ENCODE data around the gene MDK.

MDK gene

DNA sequence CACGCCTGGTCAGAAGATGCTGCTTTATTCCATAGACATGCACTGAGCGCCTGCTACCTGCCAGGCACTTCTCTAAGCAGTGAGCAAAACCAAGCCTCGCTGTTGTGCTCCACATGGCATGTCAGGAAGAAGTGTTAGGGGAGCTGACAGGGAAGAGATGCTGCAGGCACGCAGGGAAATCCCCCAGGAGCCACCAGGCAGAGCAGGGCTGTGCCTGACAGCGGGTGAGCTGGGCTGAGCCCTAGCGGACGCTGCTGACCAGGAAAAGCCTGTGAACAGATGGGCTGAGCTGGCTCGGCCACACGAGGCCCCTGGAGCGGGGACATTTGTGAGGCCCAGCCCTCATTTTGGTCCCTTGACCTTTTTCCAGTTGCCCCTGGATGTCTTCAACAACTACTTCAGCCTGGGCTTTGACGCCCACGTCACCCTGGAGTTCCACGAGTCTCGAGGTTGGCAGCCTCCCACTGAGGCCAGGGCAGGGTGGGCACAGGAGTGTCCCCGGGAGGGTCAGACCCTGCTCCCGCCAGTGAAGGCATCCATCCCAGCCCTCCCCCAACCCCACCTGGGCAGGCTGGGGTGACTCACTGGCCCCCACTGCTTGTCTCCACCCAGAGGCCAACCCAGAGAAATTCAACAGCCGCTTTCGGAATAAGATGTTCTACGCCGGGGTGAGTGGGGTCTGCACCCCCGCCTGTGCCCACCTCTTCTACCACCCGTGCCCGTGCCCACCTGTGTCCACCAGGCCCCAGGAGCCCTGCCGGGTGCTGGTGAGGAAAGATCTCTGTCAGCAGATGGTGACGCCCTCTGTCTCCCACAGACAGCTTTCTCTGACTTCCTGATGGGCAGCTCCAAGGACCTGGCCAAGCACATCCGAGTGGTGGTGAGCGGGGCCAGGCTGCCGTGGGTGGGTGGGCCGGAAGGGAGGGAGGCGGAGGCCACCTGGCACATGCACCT lies 7.4 kb upstream of the MDK start:
- Histone ChIP-seq H3K4me3 (ENCODE audit: low read depth in 1 of 5, low read length in 5 of 5) (no peak overlapping the region), H3K27me3 (ENCODE audit: control insufficient read depth in 5 of 5, insufficient read depth in 4 of 5, low read length in 5 of 5) (no peaks in the 10 kb centered on the region), H3K4me1 (ENCODE audit: control insufficient read depth in 5 of 5, insufficient read depth in 5 of 5, low read length in 5 of 5) (peaks cover 0 to 2% (median 0%) of the 10 kb centered on the region in 5 donors), H3K36me3 (ENCODE audit: control insufficient read depth in 5 of 5, insufficient read depth in 5 of 5, low read length in 5 of 5) (peaks cover 0 to 92% (median 87%) of the 10 kb centered on the region in 5 donors), H3K9ac (ENCODE audit: low read length in 5 of 5) (no peak overlapping the region), H3K9me3 (ENCODE audit: control insufficient read depth in 5 of 5, low read length in 5 of 5) (no peaks in the 10 kb centered on the region), H3K27ac (ENCODE audit: low read depth, low read length) (no peak overlapping the region)

DNA sequence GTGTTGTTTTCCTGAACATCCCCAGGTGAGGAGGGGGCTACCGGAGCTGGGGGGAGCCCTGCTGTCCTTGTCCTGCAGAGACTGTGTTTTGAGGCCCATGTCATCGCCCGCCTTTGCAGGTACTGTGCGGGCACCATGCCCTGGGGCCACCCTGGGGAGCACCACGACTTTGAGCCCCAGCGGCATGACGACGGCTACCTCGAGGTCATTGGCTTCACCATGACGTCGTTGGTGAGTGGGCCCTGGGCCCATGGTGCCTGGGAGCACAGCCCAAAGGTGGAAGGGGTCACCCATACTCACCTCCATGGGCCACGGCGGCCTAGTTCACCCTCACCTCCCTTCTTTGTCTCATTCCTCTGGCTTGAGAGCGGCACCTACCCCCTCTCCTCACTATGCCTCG lies 6.7 kb upstream of the MDK start:
- Histone ChIP-seq H3K27ac (ENCODE audit: low read depth, low read length) (no peak overlapping the region), H3K36me3 (ENCODE audit: control insufficient read depth in 5 of 5, insufficient read depth in 5 of 5, low read length in 5 of 5) (peaks cover 0 to 84% (median 80%) of the 10 kb centered on the region in 5 donors)

DNA sequence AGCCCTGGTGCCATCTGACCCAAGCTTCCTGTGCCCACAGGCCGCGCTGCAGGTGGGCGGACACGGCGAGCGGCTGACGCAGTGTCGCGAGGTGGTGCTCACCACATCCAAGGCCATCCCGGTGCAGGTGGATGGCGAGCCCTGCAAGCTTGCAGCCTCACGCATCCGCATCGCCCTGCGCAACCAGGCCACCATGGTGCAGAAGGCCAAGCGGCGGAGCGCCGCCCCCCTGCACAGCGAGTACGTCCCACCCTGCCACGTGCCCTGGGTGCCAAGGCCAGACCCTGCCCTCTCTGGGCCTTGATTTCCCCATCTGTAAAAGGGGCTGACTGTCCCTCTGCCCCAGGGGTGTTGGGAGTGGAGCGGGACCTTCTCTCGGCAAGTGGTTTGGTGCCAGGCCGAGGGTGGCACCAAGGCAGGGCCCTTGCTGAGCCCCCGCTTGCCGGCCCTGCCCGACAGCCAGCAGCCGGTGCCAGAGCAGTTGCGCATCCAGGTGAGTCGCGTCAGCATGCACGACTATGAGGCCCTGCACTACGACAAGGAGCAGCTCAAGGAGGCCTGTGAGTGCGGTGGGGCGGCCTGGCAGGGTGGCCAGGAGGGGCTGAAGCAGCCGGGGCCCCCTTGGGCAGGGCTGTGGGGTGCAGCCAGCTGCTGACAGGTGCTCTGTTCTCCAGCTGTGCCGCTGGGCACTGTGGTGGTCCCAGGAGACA lies 5.9 kb upstream of the MDK start:
- Histone ChIP-seq H3K9me3 (ENCODE audit: control insufficient read depth in 5 of 5, low read length in 5 of 5) (no peaks in the 10 kb centered on the region), H3K9ac (ENCODE audit: low read length in 5 of 5) (no peak overlapping the region), H3K4me1 (ENCODE audit: control insufficient read depth in 5 of 5, insufficient read depth in 5 of 5, low read length in 5 of 5) (peaks cover 0 to 8% (median 2%) of the 10 kb centered on the region in 5 donors), H3K4me3 (ENCODE audit: low read depth in 1 of 5, low read length in 5 of 5) (no peak overlapping the region), H3K27ac (ENCODE audit: low read depth, low read length) (no peak overlapping the region), H3K36me3 (ENCODE audit: control insufficient read depth in 5 of 5, insufficient read depth in 5 of 5, low read length in 5 of 5) (peaks cover 0 to 77% (median 73%) of the 10 kb centered on the region in 5 donors), H3K27me3 (ENCODE audit: control insufficient read depth in 5 of 5, insufficient read depth in 4 of 5, low read length in 5 of 5) (no peaks in the 10 kb centered on the region)

More for the DNA sequence above, 6.7 kb upstream of the MDK start:
- H3K4me3 ChIP-seq (ENCODE audit: low read depth in 1 of 5, low read length in 5 of 5), result no peak overlapping the region
- no peaks in the 10 kb centered on the region for H3K9me3 ChIP-seq (ENCODE audit: control insufficient read depth in 5 of 5, low read length in 5 of 5)
- H3K9ac ChIP-seq (ENCODE audit: low read length in 5 of 5), result no peak overlapping the region
- no peaks in the 10 kb centered on the region for H3K27me3 ChIP-seq (ENCODE audit: control insufficient read depth in 5 of 5, insufficient read depth in 4 of 5, low read length in 5 of 5)
- peaks cover 0 to 5% (median 0%) of the 10 kb centered on the region in 5 donors for H3K4me1 ChIP-seq (ENCODE audit: control insufficient read depth in 5 of 5, insufficient read depth in 5 of 5, low read length in 5 of 5)

DNA sequence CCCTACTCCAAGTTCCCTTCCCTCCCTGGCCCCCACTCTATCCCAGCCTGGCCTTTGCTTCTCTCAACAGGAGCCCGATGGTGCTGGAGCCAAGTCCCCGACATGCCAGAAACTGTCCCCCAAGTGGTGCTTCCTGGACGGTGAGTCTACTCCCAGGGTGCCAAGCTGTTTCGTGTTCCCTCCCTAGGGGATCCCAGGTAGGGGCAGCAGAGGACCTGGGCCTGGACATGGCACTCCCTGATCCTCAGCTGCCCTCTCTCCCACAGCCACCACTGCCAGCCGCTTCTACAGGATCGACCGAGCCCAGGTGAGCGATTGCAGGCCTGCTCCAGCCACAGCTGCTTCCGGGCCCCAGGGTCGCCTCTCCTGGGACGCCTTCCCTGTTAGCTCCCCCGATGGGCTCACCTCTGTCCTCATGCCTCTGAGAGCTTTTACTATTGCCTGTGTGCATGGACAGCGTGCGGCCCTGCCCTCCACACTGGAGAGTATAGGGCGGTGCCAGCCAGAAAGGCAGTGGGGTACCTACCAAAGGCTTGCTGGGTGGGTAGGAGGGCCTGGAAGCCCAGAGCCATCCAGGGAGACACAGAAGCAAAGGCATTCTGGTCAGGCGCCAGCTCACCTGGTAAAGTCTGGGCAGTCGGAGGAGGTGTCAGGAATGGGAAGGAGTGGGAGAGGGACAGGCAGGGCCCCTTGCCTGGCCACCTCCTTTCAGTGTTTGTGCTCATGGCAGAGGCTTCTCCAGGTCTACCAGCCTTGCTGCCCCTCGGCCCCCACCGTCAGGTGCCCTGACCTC lies 5.0 kb upstream of the MDK start:
- no peaks in the 10 kb centered on the region for H3K9me3 ChIP-seq (ENCODE audit: control insufficient read depth in 5 of 5, low read length in 5 of 5)
- peaks cover 0 to 70% (median 66%) of the 10 kb centered on the region in 5 donors for H3K36me3 ChIP-seq (ENCODE audit: control insufficient read depth in 5 of 5, insufficient read depth in 5 of 5, low read length in 5 of 5)
- no peak overlapping the region for H3K27ac ChIP-seq (ENCODE audit: low read depth, low read length)

DNA sequence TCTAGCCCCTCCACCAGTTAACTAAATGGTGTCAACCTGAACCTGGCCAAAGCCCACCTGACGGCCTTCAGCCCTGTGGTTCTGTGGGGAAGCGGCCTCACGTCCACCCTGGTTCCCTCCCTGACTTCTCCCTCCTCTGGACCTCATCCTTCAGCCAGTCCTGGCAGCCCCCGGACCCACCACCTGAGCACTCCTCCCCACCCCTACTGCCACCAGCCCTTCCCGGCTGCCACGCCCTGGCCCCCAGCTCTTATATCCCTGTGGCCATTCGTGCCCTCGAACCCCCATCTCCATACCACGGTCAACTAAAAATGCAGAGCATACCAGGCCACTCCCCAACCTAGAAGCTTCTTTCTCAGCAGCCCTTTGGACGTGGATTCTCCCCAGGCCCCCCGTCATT lies 4.2 kb upstream of the MDK start:
- Histone ChIP-seq H3K4me1 (ENCODE audit: control insufficient read depth in 5 of 5, insufficient read depth in 5 of 5, low read length in 5 of 5) (peaks cover 0 to 21% (median 12%) of the 10 kb centered on the region in 5 donors), H3K27me3 (ENCODE audit: control insufficient read depth in 5 of 5, insufficient read depth in 4 of 5, low read length in 5 of 5) (peaks cover 3 to 5% (median 4%) of the 10 kb centered on the region in 5 donors), H3K9ac (ENCODE audit: low read length in 5 of 5) (no peak overlapping the region), H3K36me3 (ENCODE audit: control insufficient read depth in 5 of 5, insufficient read depth in 5 of 5, low read length in 5 of 5) (peaks cover 0 to 61% (median 58%) of the 10 kb centered on the region in 5 donors), H3K4me3 (ENCODE audit: low read depth in 1 of 5, low read length in 5 of 5) (no peak overlapping the region), H3K27ac (ENCODE audit: low read depth, low read length) (no peak overlapping the region), H3K9me3 (ENCODE audit: control insufficient read depth in 5 of 5, low read length in 5 of 5) (no peaks in the 10 kb centered on the region)

More for the DNA sequence above, 5.0 kb upstream of the MDK start:
- H3K27me3 ChIP-seq (ENCODE audit: control insufficient read depth in 5 of 5, insufficient read depth in 4 of 5, low read length in 5 of 5), result no peaks in the 10 kb centered on the region
- H3K9ac ChIP-seq (ENCODE audit: low read length in 5 of 5), result no peak overlapping the region
- H3K4me3 ChIP-seq (ENCODE audit: low read depth in 1 of 5, low read length in 5 of 5), result no peak overlapping the region
- peaks cover 2 to 14% (median 6%) of the 10 kb centered on the region in 5 donors for H3K4me1 ChIP-seq (ENCODE audit: control insufficient read depth in 5 of 5, insufficient read depth in 5 of 5, low read length in 5 of 5)

DNA sequence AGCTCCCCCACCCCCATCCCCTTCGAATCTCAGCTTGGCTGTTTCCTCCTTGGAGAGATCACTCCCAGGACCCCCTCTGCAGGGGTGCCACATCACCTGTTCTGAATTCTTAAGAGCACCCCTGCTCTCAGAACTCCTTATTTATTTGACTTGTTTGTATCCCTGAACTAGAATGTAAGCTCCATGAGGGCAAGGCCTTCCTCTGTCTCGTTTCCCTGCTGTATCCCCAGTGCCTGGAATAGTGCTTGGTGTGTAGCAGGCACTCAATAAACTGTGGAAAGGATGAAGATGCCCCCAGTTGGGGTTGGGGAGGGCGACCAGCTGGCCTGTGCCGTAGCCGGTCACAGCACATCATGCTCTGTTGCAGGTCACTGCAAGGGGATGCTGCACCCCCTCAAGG lies 3.6 kb upstream of the MDK start:
- Histone ChIP-seq H3K4me3 (ENCODE audit: low read depth in 1 of 5, low read length in 5 of 5) (no peak overlapping the region), H3K36me3 (ENCODE audit: control insufficient read depth in 5 of 5, insufficient read depth in 5 of 5, low read length in 5 of 5) (peaks cover 0 to 56% (median 53%) of the 10 kb centered on the region in 5 donors), H3K9ac (ENCODE audit: low read length in 5 of 5) (no peak overlapping the region), H3K27ac (ENCODE audit: low read depth, low read length) (no peak overlapping the region), H3K27me3 (ENCODE audit: control insufficient read depth in 5 of 5, insufficient read depth in 4 of 5, low read length in 5 of 5) (peaks cover 5 to 8% (median 8%) of the 10 kb centered on the region in 5 donors), H3K9me3 (ENCODE audit: control insufficient read depth in 5 of 5, low read length in 5 of 5) (no peaks in the 10 kb centered on the region), H3K4me1 (ENCODE audit: control insufficient read depth in 5 of 5, insufficient read depth in 5 of 5, low read length in 5 of 5) (peaks cover 0 to 24% (median 17%) of the 10 kb centered on the region in 5 donors)

DNA sequence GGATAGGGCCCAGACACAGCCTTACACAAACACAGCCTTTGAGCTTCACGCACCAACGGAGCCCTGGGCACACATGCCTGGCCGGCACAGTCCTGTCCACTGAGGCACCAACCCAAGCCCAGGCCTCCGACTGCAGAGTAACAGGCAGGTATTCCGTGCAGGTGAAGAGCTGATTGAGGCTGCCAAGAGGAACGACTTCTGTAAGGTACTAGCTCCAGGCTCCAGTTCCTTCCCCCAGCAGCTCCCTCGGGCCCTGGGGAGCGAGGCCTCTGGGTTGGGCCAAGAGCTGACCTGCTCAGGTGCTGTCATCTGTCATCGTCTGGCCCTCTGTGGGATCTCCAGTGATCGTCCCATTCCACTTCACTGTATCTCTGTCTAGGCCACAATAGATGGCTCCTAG lies 3.2 kb upstream of the MDK start:
- no peak overlapping the region for H3K4me3 ChIP-seq (ENCODE audit: low read depth in 1 of 5, low read length in 5 of 5)
- no peaks in the 10 kb centered on the region for H3K9me3 ChIP-seq (ENCODE audit: control insufficient read depth in 5 of 5, low read length in 5 of 5)
- H3K36me3 ChIP-seq (ENCODE audit: control insufficient read depth in 5 of 5, insufficient read depth in 5 of 5, low read length in 5 of 5), result peaks cover 0 to 54% (median 52%) of the 10 kb centered on the region in 5 donors
- H3K27me3 ChIP-seq (ENCODE audit: control insufficient read depth in 5 of 5, insufficient read depth in 4 of 5, low read length in 5 of 5), result peaks cover 5 to 8% (median 8%) of the 10 kb centered on the region in 5 donors
- H3K27ac ChIP-seq (ENCODE audit: low read depth, low read length), result no peak overlapping the region
- peaks cover 0 to 24% (median 17%) of the 10 kb centered on the region in 5 donors for H3K4me1 ChIP-seq (ENCODE audit: control insufficient read depth in 5 of 5, insufficient read depth in 5 of 5, low read length in 5 of 5)
- H3K9ac ChIP-seq (ENCODE audit: low read length in 5 of 5), result no peak overlapping the region

DNA sequence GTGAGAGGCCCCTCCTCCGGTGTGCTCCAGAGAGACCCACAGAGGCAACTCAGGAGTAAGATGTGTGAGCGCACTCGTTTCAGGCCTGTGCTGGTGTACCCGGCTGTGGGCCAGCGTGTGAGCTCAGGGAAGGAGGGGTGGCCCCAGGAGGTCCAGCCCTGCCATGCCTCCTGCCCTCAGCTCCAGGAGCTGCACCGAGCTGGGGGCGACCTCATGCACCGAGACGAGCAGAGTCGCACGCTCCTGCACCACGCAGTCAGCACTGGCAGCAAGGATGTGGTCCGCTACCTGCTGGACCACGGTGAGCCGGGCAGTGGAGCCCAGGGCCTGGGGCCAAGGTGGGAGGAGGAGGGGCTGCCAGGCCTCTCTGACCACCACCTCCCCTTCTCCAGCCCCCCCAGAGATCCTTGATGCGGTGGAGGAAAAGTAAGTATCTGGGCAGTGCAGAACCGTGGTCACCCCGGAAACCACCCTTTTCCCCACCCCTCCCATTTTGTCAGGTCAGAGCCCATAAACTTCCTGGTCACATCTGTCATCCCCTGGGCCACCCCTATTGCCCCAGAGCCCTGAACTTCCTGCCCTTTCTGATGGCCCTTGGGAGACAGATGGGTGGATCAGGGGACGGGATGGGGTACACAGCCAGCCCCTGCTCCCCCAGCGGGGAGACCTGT lies 2.5 kb upstream of the MDK start:
- H3K4me3 ChIP-seq (ENCODE audit: low read depth in 1 of 5, low read length in 5 of 5), result no peak overlapping the region
- H3K27me3 ChIP-seq (ENCODE audit: control insufficient read depth in 5 of 5, insufficient read depth in 4 of 5, low read length in 5 of 5), result peaks cover 5 to 9% (median 8%) of the 10 kb centered on the region in 5 donors
- no peak overlapping the region for H3K27ac ChIP-seq (ENCODE audit: low read depth, low read length)
- H3K4me1 ChIP-seq (ENCODE audit: control insufficient read depth in 5 of 5, insufficient read depth in 5 of 5, low read length in 5 of 5), result peaks cover 0 to 24% (median 17%) of the 10 kb centered on the region in 5 donors
- H3K9ac ChIP-seq (ENCODE audit: low read length in 5 of 5), result no peak overlapping the region
- peaks cover 0 to 49% (median 48%) of the 10 kb centered on the region in 5 donors for H3K36me3 ChIP-seq (ENCODE audit: control insufficient read depth in 5 of 5, insufficient read depth in 5 of 5, low read length in 5 of 5)
- no peaks in the 10 kb centered on the region for H3K9me3 ChIP-seq (ENCODE audit: control insufficient read depth in 5 of 5, low read length in 5 of 5)
